ENCODE results near the gene GABRG3. TPM values are rescaled to one million over a fixed set of nuclear protein-coding genes. Genes with fewer than 3 reads are reported as not detected.

The GABRG3 gene
- total RNA-seq, 1 experiment from 2014 or later: not detected

GRCh38 chr15:27459836-27460235, 488.9 kb downstream of the GABRG3 start:
- CTCF ChIA-PET: no interaction called here

More at GRCh38 chr15:27459836-27460235, 488.9 kb downstream of the GABRG3 start:
- H3K27ac ChIP-seq (ENCODE audit: low read depth, low read length): no peak overlapping the region
- no peaks in the 10 kb centered on the region for H3K79me2 ChIP-seq (ENCODE audit: insufficient read depth, low read length)
- H3K9me2 ChIP-seq (ENCODE audit: insufficient read depth): no peaks in the 10 kb centered on the region
- no TSS peak for BruUV-seq (replicated peaks)
- no peaks in the 10 kb centered on the region for H4K20me1 ChIP-seq (ENCODE audit: insufficient read depth)
- TF ChIP-seq CEBPB (IDR thresholded peaks at IDR 0.05; ENCODE audit: low read depth) (no peak), MAX (IDR thresholded peaks at IDR 0.05) (no peak), REST (IDR thresholded peaks at IDR 0.05; ENCODE audit: low read depth) (no peak), ZBTB33 (IDR thresholded peaks at IDR 0.05; ENCODE audit: extremely low read depth, insufficient replicate concordance, low read length) (no peak), ZFX (IDR thresholded peaks at IDR 0.05) (no peak), RAD21 (IDR thresholded peaks at IDR 0.05; ENCODE audit: low read depth) (no peak), EZH2 (IDR thresholded peaks at IDR 0.05) (no peak), EZH2phosphoT487 (IDR thresholded peaks at IDR 0.05; ENCODE audit: borderline replicate concordance) (no peak), ELF1 (IDR thresholded peaks at IDR 0.05; ENCODE audit: borderline replicate concordance, low read depth) (no peak), YY1 (IDR thresholded peaks at IDR 0.05; ENCODE audit: extremely low read depth, insufficient replicate concordance, low read depth, low read length) (no peak), TCF7L2 (IDR thresholded peaks at IDR 0.05; ENCODE audit: borderline replicate concordance, extremely low read depth, insufficient read depth, insufficient read length) (no peak), SP1 (IDR thresholded peaks at IDR 0.05; ENCODE audit: low read depth) (no peak), JUND (IDR thresholded peaks at IDR 0.05) (no peak), ZNF274 (IDR thresholded peaks at IDR 0.05; ENCODE audit: low read depth, low read length) (no peak), SRF (IDR thresholded peaks at IDR 0.05; ENCODE audit: low read depth) (no peak), EGR1 (IDR thresholded peaks at IDR 0.05; ENCODE audit: low read depth) (no peak), CTCF (IDR thresholded peaks at IDR 0.05 in 2 of 3, conservative IDR thresholded peaks at IDR 0.05 in 1 of 3; ENCODE audit: borderline replicate concordance in 1 of 3, insufficient read depth in 1 of 3, low read depth in 2 of 3, low read length in 2 of 3) (no peak), POLR2AphosphoS5 (IDR thresholded peaks at IDR 0.05; ENCODE audit: low read depth, low read length) (no peak), SIN3A (IDR thresholded peaks at IDR 0.05; ENCODE audit: low read depth) (no peak), FOSL1 (IDR thresholded peaks at IDR 0.05; ENCODE audit: low read depth) (no peak)
- ATAC-seq (no peak), DNase-seq (ENCODE audit: low read depth, low spot score) (no peak)
- no peaks in the 10 kb centered on the region for H3K27me3 ChIP-seq (ENCODE audit: insufficient read depth, low read length)
- ChIA-PET POLR2A (no interaction called here), RAD21 (ENCODE audit: low non-redundant PET in 1 of 2, low total read pairs in 2 of 2, uncharacterized antibody in 2 of 2, unreplicated experiment in 2 of 2) (no interaction called here)
- no peak overlapping the region for H3K4me3 ChIP-seq (replicated peaks in 1 of 2; ENCODE audit: low read depth in 1 of 2, low read length in 2 of 2)
- peaks cover 5 to 50% of the 10 kb centered on the region in 2 experiments; a peak in 2 of 4 replicates for H3K9me3 ChIP-seq (ENCODE audit: control insufficient read depth in 1 of 2, insufficient read depth in 1 of 2, low read depth in 1 of 2, low read length in 2 of 2)
- H3K36me3 ChIP-seq (ENCODE audit: control insufficient read depth in 1 of 2, insufficient read depth in 2 of 2, low read length in 2 of 2): no peaks in the 10 kb centered on the region
- H2AFZ ChIP-seq (ENCODE audit: low read depth, low read length, poor library complexity, severe bottlenecking): no peak overlapping the region
- H3K9ac ChIP-seq (ENCODE audit: low read length): no peak overlapping the region
- no peak overlapping the region for H3K4me2 ChIP-seq (ENCODE audit: low read length)
- intact Hi-C loops (cut with micrococcal nuclease): no loop called here
- H3K4me1 ChIP-seq (ENCODE audit: control insufficient read depth in 1 of 2, insufficient read depth in 2 of 2, low read length in 2 of 2): no peaks in the 10 kb centered on the region

All from HCT116 (cell line).